Lung (tissue), 12 donors: ENCODE measurements around the gene ZNF205. TPM values are rescaled to one million over a fixed set of nuclear protein-coding genes. Genes with fewer than 3 reads are reported as not detected.
A peak's percentile ranks its signal among the peaks of the same experiment; 100 is the strongest.

ENCODE experiments used
- ATAC-seq: fragments of 200-7000 bp; cut with Tn5 transposase; one replicate; pipeline ENCODE4 v1.9.1; 2020; ENCODE audit warnings: moderate number of reproducible peaks; ENCODE audit not compliant: insufficient read depth, low FRiP score
- DNase-seq, 3 donors: peaks; one replicate each; pipeline ENCODE4 v3.0.0-alpha.2; 2013 to 2017
- H3K27ac ChIP-seq, 2 donors: one replicate each; pipeline ENCODE4 v1.5.1; 2013; ENCODE audit warnings: mild to moderate bottlenecking in 2 of 2, moderate library complexity in 2 of 2, control low read depth in 1 of 2, inconsistent platforms in 1 of 2, low read depth in 1 of 2, low read length in 1 of 2
- H3K27me3 ChIP-seq, 3 donors: one replicate each; pipeline ENCODE4 v1.5.1; 2013; ENCODE audit warnings: low read length in 2 of 3; ENCODE audit not compliant: control insufficient read depth in 3 of 3, insufficient read depth in 3 of 3
- H3K36me3 ChIP-seq, 4 donors: one replicate each; pipeline ENCODE4 v1.5.1; 2013; ENCODE audit warnings: low read length in 4 of 4, mild to moderate bottlenecking in 1 of 4, moderate library complexity in 1 of 4; ENCODE audit not compliant: control insufficient read depth in 4 of 4, insufficient read depth in 4 of 4
- H3K4me1 ChIP-seq, 5 donors: one replicate each; pipeline ENCODE4 v1.5.1; 2013; ENCODE audit warnings: low read length in 5 of 5, mild to moderate bottlenecking in 2 of 5, moderate library complexity in 1 of 5; ENCODE audit not compliant: control insufficient read depth in 5 of 5, insufficient read depth in 5 of 5
- H3K4me3 ChIP-seq: one replicate; pipeline ENCODE4 v1.5.1; 2013; ENCODE audit warnings: mild to moderate bottlenecking, control low read depth, moderate library complexity
- H3K9ac ChIP-seq, 2 donors: one replicate each; pipeline ENCODE4 v1.5.1; 2013; ENCODE audit warnings: low read length in 2 of 2, control low read depth in 1 of 2; ENCODE audit not compliant: insufficient read depth in 1 of 2
- H3K9me3 ChIP-seq, 4 donors: one replicate each; pipeline ENCODE4 v1.5.1; 2013; ENCODE audit warnings: low read length in 3 of 4, mild to moderate bottlenecking in 1 of 4, moderate library complexity in 1 of 4; ENCODE audit not compliant: control insufficient read depth in 4 of 4, insufficient read depth in 3 of 4
- WGBS, 2 donors: extraction: QIAGEN DNeasy Blood & Tissue Kit; methylation state at CpG; one replicate each; pipeline ENCODE4 v1.1.7; 2013; 5-methylcytosine and 5-hydroxymethylcytosine counted together
- polyA plus RNA-seq, 2 donors: library from polyadenylated mRNA; stranded (reverse); fragments of 200-250 nt; gene quantifications; one replicate each; pipeline ENCODE4 v1.2.1, GENCODE V29; 2013
- total RNA-seq, 2 donors: library from RNA; depleted of rRNA in 1 of 2; stranded (reverse); fragments of >200 nt in 1 of 2; gene quantifications; one replicate each; pipeline ENCODE4 v1.2.1, GENCODE V29; 2014 to 2021
- TF ChIP-seq, protein P1 (sequence below): IDR thresholded peaks from 2 replicates; pipeline ENCODE4 v1.5.1; 2012; ENCODE audit warnings: mild to moderate bottlenecking; ENCODE audit errors: control extremely low read depth, extremely low read depth
- donor health status: control.
- donor health status: control.
- donor health status: Bipolar disorder and iron deficiency.
- donor health status: healthy.
- donor health status: DM: yes; HTN: yes; CAD: no.

Gene ZNF205
- total and polyA plus RNA-seq, 4 donors, result 9.8 to 33.0 (median 11.5) TPM

DNA sequence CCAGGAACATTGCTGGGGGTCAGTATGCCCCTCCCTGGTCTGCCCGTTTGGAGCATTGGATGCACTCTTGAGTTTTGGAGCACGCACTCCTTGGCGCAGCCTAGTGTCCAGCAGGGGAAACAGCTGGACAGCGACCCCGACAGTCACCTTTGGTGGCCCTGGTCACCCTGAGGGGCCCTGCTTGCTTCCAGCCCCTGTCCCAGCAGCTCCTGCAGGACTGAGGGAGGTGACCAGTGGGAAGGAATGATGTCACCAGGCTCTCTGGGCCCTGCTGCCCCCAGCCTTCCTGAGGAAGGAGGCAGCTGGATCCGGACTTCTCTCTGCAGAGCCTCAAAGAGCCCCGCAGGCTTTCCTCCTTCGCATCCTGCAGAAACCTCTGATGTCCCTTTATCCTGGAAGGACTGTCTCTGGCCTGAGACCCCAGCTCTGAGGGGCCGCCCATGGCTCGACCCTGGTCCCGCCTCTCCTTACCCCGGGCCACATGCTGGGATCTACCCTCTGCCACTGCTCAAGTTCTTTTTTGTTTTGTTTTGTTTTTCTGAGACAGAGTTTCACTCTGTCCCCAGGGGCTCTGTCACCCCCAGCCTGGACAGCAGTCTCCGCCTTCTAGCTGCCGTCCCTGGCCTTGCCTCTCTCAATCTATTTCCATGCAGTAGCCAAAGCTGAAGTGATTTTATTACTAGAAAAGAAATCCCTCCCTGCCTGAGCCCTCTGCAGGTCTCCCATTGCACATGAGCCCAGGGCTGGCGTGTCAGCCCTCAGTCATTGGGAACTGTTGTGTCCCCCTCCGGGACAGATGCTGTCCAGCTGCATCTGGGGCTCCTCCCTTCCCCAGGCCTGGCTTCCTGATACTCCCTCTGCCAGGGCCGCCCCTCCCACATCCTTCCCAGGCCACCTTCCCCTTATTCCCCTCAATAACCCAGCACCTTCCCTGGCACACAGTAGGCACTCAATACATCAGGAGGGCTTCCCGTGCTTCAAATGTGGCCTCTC, 24.8 kb upstream of the ZNF205 start:
- DNase-seq, result peak; percentile 38 to 72 (median 50)
- H3K27me3 ChIP-seq, result no peaks in the 10 kb centered on the region
- WGBS, 2 donors, result 31 to 46% methylated on average over 18 of the region's 18 CpGs

DNA sequence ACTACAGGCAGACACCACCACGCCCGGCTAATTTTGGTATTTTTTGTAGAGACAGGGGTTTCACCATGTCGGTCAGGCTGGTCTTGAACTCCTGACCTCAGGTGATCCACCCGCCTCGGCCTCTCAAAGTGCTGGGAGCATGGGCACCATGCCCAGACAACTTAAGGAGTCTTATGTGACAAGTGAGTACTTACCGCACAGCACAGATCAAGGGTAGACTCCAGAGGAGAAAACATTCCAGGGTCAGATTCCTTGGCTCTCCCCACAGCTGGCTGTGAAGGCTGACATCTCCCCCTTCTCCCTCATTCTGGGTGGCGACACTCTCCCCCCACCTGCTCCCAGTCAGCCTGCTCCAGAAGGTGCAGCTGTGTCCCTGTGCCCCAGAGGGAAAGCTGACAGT, 23.9 kb upstream of the ZNF205 start:
- Histone ChIP-seq H3K9ac (no peak overlapping the region), H3K4me3 (no peak overlapping the region), H3K9me3 (no peaks in the 10 kb centered on the region), H3K4me1 (peaks cover 0 to 17% (median 3%) of the 10 kb centered on the region in 5 donors), H3K27me3 (peaks cover 0 to 3% (median 0%) of the 10 kb centered on the region in 3 donors), H3K36me3 (no peaks in the 10 kb centered on the region), H3K27ac (peak overlapping the region in 1 of 2 donors; percentile 60)
- DNase-seq (peak; percentile 24 to 62 (median 48)), ATAC-seq (no peak)
- WGBS, 2 donors, result 59 to 81% methylated on average over 7 of the region's 7 CpGs
- TF ChIP-seq, protein P1, sequence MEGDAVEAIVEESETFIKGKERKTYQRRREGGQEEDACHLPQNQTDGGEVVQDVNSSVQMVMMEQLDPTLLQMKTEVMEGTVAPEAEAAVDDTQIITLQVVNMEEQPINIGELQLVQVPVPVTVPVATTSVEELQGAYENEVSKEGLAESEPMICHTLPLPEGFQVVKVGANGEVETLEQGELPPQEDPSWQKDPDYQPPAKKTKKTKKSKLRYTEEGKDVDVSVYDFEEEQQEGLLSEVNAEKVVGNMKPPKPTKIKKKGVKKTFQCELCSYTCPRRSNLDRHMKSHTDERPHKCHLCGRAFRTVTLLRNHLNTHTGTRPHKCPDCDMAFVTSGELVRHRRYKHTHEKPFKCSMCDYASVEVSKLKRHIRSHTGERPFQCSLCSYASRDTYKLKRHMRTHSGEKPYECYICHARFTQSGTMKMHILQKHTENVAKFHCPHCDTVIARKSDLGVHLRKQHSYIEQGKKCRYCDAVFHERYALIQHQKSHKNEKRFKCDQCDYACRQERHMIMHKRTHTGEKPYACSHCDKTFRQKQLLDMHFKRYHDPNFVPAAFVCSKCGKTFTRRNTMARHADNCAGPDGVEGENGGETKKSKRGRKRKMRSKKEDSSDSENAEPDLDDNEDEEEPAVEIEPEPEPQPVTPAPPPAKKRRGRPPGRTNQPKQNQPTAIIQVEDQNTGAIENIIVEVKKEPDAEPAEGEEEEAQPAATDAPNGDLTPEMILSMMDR, result no peak

More for the DNA sequence above, 24.8 kb upstream of the ZNF205 start:
- no peaks in the 10 kb centered on the region for H3K9me3 ChIP-seq
- no peaks in the 10 kb centered on the region for H3K36me3 ChIP-seq
- peaks cover 0 to 17% (median 3%) of the 10 kb centered on the region in 5 donors for H3K4me1 ChIP-seq
- H3K4me3 ChIP-seq, result peak overlapping the region; percentile 21
- peak; percentile 61 for ATAC-seq
- TF ChIP-seq, protein P1, result no peak
- H3K27ac ChIP-seq, result peak overlapping the region; percentile 67 to 83
- H3K9ac ChIP-seq, result no peak overlapping the region

DNA sequence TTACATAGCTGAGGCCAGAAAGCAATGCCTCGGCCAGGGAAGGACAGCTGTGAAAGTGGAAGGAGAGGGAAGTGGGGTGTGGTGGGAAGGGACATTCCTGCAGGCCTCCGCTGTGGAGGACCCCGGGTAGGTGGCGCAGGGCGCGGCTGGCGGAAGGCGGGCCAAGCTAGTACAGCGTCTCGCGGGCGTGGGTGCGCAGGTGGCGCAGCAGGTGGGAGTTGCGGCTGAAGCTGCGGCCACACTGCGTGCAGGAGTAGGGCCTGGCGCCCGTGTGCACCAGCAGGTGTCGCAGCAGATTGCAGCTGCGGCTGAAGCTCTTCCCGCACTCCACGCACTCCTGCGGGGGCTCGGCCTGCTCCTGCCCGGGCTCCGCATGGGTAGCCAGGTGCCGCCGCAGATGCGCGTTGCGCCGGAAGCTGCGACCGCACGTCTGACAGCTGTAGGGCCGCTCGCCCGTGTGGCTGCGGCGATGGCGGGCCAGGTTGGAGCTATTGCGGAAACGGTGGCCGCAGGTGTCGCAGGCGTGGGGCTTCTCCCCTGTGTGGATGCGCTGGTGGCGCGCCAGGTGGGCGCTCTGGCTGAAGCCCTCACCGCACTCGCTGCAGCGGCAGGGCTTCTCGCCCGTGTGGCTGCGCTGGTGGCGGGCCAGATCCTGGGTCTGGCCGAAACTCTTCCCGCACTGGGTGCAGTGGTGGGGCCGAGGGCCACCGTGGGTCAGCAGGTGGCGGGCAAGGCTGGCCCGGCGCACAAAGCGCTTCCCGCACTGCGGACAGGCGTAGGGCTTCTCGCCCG, 23.3 kb upstream of the ZNF205 start:
- Histone ChIP-seq H3K9me3 (no peaks in the 10 kb centered on the region), H3K4me1 (peaks cover 0 to 17% (median 3%) of the 10 kb centered on the region in 5 donors), H3K9ac (no peak overlapping the region), H3K36me3 (no peaks in the 10 kb centered on the region), H3K27me3 (peaks cover 0 to 3% (median 0%) of the 10 kb centered on the region in 3 donors), H3K4me3 (no peak overlapping the region), H3K27ac (peak overlapping the region in 1 of 2 donors; percentile 60)
- ATAC-seq (no peak), DNase-seq (no peak)
- TF ChIP-seq, protein P1, result no peak
- WGBS, 2 donors, result 90 to 95% methylated on average over 71 of the region's 71 CpGs
